GM12878 (cell line): Measurements from ENCODE around the gene RARS2. TPM values are rescaled to one million over a fixed set of nuclear protein-coding genes. Genes with fewer than 3 reads are reported as not detected.

Source experiments
- ATAC-seq: fragments of 200-7000 bp; cut with Tn5 transposase; 3 replicates; pipeline ENCODE4 v1.9.1; 2020; ENCODE audit warnings: mild to moderate bottlenecking, moderate library complexity
- BruUV-seq: library from RNA; stranded (reverse); fragments of 400-500 nt; replicated peaks from 2 replicates; lab custom pipeline; 2021; lab: Mats Ljungman, UMichigan
- CTCF ChIA-PET: fragments of 300-600 bp; sonication (Branson Sonifier 250); formaldehyde crosslinking; extraction: SDS; loops from one replicate; lab custom pipeline; 2021; ENCODE audit warnings: inconsistent platforms; lab: Yijun Ruan, JAX
- POLR2A ChIA-PET: fragments of 350-600 bp; formaldehyde crosslinking; extraction: SDS; loops from one replicate; lab custom pipeline; 2021; ENCODE audit warnings: inconsistent platforms; lab: Charles Lee
- RAD21 ChIA-PET: fragments of 300-600 bp; sonication (Branson Sonifier 250); formaldehyde crosslinking; loops from one replicate; lab custom pipeline; 2023; ENCODE audit warnings: antibody characterized with exemption; ENCODE audit not compliant: unreplicated experiment; lab: Charles Lee
- SMC1A ChIA-PET: fragments of 300-600 bp; sonication (Branson Sonifier 250); formaldehyde crosslinking; loops from one replicate; lab custom pipeline; 2023; ENCODE audit not compliant: unreplicated experiment, uncharacterized antibody; lab: Charles Lee
- DNase-seq: peaks from one replicate; pipeline ENCODE4 v3.0.0-alpha.2; 2011; ENCODE audit warnings: low read depth, low spot score
- FAIRE-seq: peaks from 3 replicates; lab custom pipeline; 2011; peaks lifted over from hg19 to GRCh38; lab: Jason Lieb, UNC
- H2AFZ ChIP-seq: 2 replicates; pipeline ENCODE4 v1.6.0; 2011; ENCODE audit warnings: low read depth, low read length, control low read depth; ENCODE audit not compliant: control insufficient read depth
- H3K27ac ChIP-seq: 2 replicates; pipeline ENCODE4 v1.5.1; 2011; ENCODE audit warnings: control low read depth; ENCODE audit not compliant: control insufficient read depth, insufficient read depth
- H3K27me3 ChIP-seq, 2 experiments: replicated peaks in 1 of 2; 2 replicates each; pipeline versions ENCODE4 v1.6.0 to v1.6.1; 2011; ENCODE audit warnings: low read length in 1 of 2; ENCODE audit not compliant: control insufficient read depth in 2 of 2, insufficient read depth in 2 of 2
- H3K36me3 ChIP-seq, 2 experiments: 2 replicates each; pipeline ENCODE4 v1.5.1; 2011; ENCODE audit warnings: low read length in 1 of 2; ENCODE audit not compliant: control insufficient read depth in 2 of 2, insufficient read depth in 2 of 2
- H3K4me1 ChIP-seq: 2 replicates; pipeline ENCODE4 v1.6.1; 2011; ENCODE audit warnings: mild to moderate bottlenecking, low read length, moderate library complexity, mixed read lengths; ENCODE audit not compliant: control insufficient read depth, insufficient read depth
- H3K4me2 ChIP-seq: 2 replicates; pipeline ENCODE4 v1.6.0; 2011; ENCODE audit warnings: control low read depth; ENCODE audit not compliant: control insufficient read depth, insufficient read depth
- H3K4me3 ChIP-seq: fragments of 200-600 bp; sonication (generic); 2 replicates; pipeline ENCODE4 v1.5.1; 2016
- H3K79me2 ChIP-seq: 2 replicates; pipeline ENCODE4 v1.6.0; 2011; ENCODE audit warnings: low read length; ENCODE audit not compliant: control insufficient read depth, insufficient read depth
- H3K9ac ChIP-seq: 2 replicates; pipeline ENCODE4 v1.8.0; 2011; ENCODE audit warnings: low read length, control low read depth, mixed read lengths; ENCODE audit not compliant: control insufficient read depth, insufficient read depth
- H3K9me3 ChIP-seq: replicated peaks from 3 replicates; pipeline ENCODE4 v1.5.1; 2011; ENCODE audit warnings: mild to moderate bottlenecking, low read length; ENCODE audit not compliant: control insufficient read depth, insufficient read depth
- H4K20me1 ChIP-seq: 2 replicates; pipeline ENCODE4 v1.6.0; 2011; ENCODE audit not compliant: control insufficient read depth, insufficient read depth
- ATF7 ChIP-seq: fragments of 450-650 bp; IDR thresholded peaks from 2 replicates; pipeline ENCODE4 v1.6.1; 2016; ENCODE audit warnings: low read depth, mild to moderate bottlenecking
- BCL11A ChIP-seq: IDR thresholded peaks from 2 replicates; pipeline ENCODE4 v1.6.1; 2011; ENCODE audit warnings: low read depth, low read length
- CEBPB ChIP-seq, 2 experiments: fragments of 150-350 bp in 1 of 2; IDR thresholded peaks; 2 replicates each; pipeline ENCODE4 v1.6.1; 2012 to 2014; ENCODE audit warnings: low read depth in 2 of 2, low read length in 2 of 2, borderline replicate concordance in 1 of 2, inconsistent platforms in 1 of 2
- KLF5 ChIP-seq: fragments of 450-650 bp; IDR thresholded peaks from 2 replicates; pipeline ENCODE4 v1.6.1; 2014; ENCODE audit warnings: mild to moderate bottlenecking; ENCODE audit not compliant: partially characterized antibody
- MEF2A ChIP-seq: IDR thresholded peaks from 2 replicates; pipeline ENCODE4 v1.6.1; 2011; ENCODE audit warnings: low read depth, mild to moderate bottlenecking, low read length, moderate library complexity; ENCODE audit not compliant: insufficient read depth
- PRDM15 ChIP-seq: fragments of 450-650 bp; formaldehyde crosslinking; IDR thresholded peaks from 2 replicates; pipeline ENCODE4 v1.4.0; 2020; ENCODE audit warnings: mild to moderate bottlenecking, moderate library complexity
- RAD51 ChIP-seq: fragments of 450-650 bp; IDR thresholded peaks from 2 replicates; pipeline ENCODE4 v1.6.1; 2016; ENCODE audit warnings: moderate library complexity, mild to moderate bottlenecking, inconsistent platforms
- RUNX3 ChIP-seq: IDR thresholded peaks from 2 replicates; pipeline ENCODE4 v1.6.1; 2012; ENCODE audit warnings: low read length, inconsistent platforms
- TCF12 ChIP-seq: IDR thresholded peaks from 2 replicates; pipeline ENCODE4 v1.6.1; 2011; ENCODE audit warnings: low read depth, mild to moderate bottlenecking, low read length
- YY1 ChIP-seq: IDR thresholded peaks from 2 replicates; pipeline ENCODE4 v1.6.1; 2011; ENCODE audit warnings: low read depth, mild to moderate bottlenecking, low read length
- ZBTB40 ChIP-seq: fragments of 450-650 bp; IDR thresholded peaks from 2 replicates; pipeline ENCODE4 v1.6.1; 2016; ENCODE audit warnings: mild to moderate bottlenecking, moderate library complexity, borderline replicate concordance
- WGBS: methylation state at CpG from one replicate; pipeline ENCODE4 v1.1.6; 2016; ENCODE audit warnings: low lambda C conversion rate; ENCODE audit not compliant: insufficient replicate concordance, insufficient coverage; ENCODE audit errors: missing lambda C conversion rate; 5-methylcytosine and 5-hydroxymethylcytosine counted together
- in situ Hi-C: fragments of 300-500 bp; cut with MboI; formaldehyde crosslinking; loops from 9 replicates; pipeline ENCODE4 v1.14.3; 2018; ENCODE audit warnings: mixed read lengths
- intact Hi-C: fragments of 100-400 bp; cut with micrococcal nuclease; formaldehyde crosslinking; loops from one replicate; pipeline ENCODE4 v1.14.2; 2022; ENCODE audit not compliant: unreplicated experiment
- polyA plus RNA-seq, 11 experiments: library from polyadenylated mRNA; depleted of rRNA in 4 of 11; unstranded in 6 of 11; stranded (reverse) in 5 of 11; fragments of >200 nt; fragmentation: Nextera tagmentation in 4 of 11; fragmentation: Illumina TruSeq in 1 of 11; extraction: Ambion mirVana in 4 of 11; extraction: Trizol in 1 of 11; gene quantifications; 1 replicate in 1 of 11; 2 replicates in 10 of 11; pipeline versions ENCODE4 v1.2.1 to v1.2.3, GENCODE V29; 2011 to 2016; ENCODE audit warnings: inconsistent platforms in 2 of 11, missing spikeins in 2 of 11, low read depth in 1 of 11
- total RNA-seq, 4 experiments: library from RNA; depleted of rRNA in 3 of 4; stranded (reverse); fragments of >200 nt in 3 of 4; fragmentation: Illumina TruSeq in 1 of 4; extraction: Trizol in 1 of 4; gene quantifications; 2 replicates each; pipeline versions ENCODE4 v1.2.1 to v1.2.3, GENCODE V29; 2013 to 2021
- TF ChIP-seq, protein P1 (sequence below): fragments of 450-650 bp; IDR thresholded peaks from 2 replicates; pipeline ENCODE4 v1.6.1; 2014; ENCODE audit warnings: mild to moderate bottlenecking
- TF ChIP-seq, protein P2 (sequence below): fragments of 450-650 bp; IDR thresholded peaks from 2 replicates; pipeline ENCODE4 v1.6.1; 2017; ENCODE audit warnings: mild to moderate bottlenecking

Gene RARS2
- total and polyA plus RNA-seq, 10 of the 15 experiments (the other 5 are each of a cell fraction or from before 2014, with no cell fraction given), result 18.3 to 54.2 (median 36.8) TPM

DNA sequence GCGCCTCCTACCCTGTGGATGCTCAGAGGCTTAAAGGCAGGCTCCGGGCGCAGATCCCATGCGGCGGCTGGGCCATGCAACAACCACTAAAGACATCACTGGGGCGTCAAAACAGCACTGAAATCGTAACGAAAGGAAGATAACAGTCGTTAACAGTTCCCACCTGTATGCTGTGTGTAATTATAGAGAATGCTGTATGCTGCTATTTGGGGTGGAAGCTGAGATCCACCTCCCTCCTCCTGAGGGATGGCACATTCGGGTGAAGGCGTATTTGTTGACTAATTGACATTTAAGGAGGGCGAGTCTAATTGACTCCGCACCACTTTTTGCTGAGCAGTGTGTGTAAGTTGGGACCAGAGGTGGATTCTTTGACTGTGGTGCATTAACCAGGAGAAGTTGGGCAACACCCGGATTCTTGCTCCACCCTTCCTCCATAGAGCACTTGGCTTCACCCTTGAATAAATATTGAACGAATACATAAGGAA is 116.3 kb downstream of the RARS2 start:
- Histone ChIP-seq H4K20me1 (no peaks in the 10 kb centered on the region), H3K27me3 (no peaks in the 10 kb centered on the region), H3K9ac (peak overlapping the region; percentile 75), H2AFZ (peak overlapping the region; percentile 97), H3K36me3 (no peaks in the 10 kb centered on the region; a peak in 1 of 4 replicates), H3K4me1 (no peaks in the 10 kb centered on the region), H3K4me2 (peak overlapping the region; percentile 72), H3K4me3 (peak overlapping the region; percentile 97), H3K9me3 (no peaks in the 10 kb centered on the region), H3K27ac (peak overlapping the region; percentile 72), H3K79me2 (peaks cover 9% of the 10 kb centered on the region)
- in situ Hi-C loops, result no loop called here
- peak; percentile 12 for DNase-seq
- SMC1A ChIA-PET, result interaction anchor here (1.4 to 1.5 kb wide), 2 partner anchors 14 to 358 kb away, joined by 3 to 4 read pairs; no protein-coding TSS in a partner anchor
- CTCF ChIA-PET, result no interaction called here
- no TSS peak for BruUV-seq
- intact Hi-C loops, result loop anchor here (2.0 kb wide), 1 partner anchor 81 kb away; no protein-coding TSS in a partner anchor
- WGBS, result 2% methylated on average over 15 of the region's 15 CpGs
- POLR2A ChIA-PET, result no interaction called here
- RAD21 ChIA-PET, result interaction anchor here (0.7 kb wide), 1 partner anchor 331 kb away, joined by 3 read pairs; no protein-coding TSS in a partner anchor
- no peak for FAIRE-seq
- peak; percentile 84; the same call in 2 of the 3 replicates for ATAC-seq
- TF ChIP-seq ZBTB40 (no peak), KLF5 (peak; percentile 31), CEBPB (IDR thresholded peaks at IDR 0.05; ENCODE audit: borderline replicate concordance in 1 of 2, low read depth in 2 of 2, low read length in 2 of 2) (no peak), BCL11A (no peak), MEF2A (no peak), RUNX3 (no peak; the same call in 1 of the 2 replicates), TCF12 (no peak), PRDM15 (no peak), RAD51 (no peak), ATF7 (peak; percentile 57; the same call in 1 of the 2 replicates), YY1 (no peak)
- TF ChIP-seq, protein P1, sequence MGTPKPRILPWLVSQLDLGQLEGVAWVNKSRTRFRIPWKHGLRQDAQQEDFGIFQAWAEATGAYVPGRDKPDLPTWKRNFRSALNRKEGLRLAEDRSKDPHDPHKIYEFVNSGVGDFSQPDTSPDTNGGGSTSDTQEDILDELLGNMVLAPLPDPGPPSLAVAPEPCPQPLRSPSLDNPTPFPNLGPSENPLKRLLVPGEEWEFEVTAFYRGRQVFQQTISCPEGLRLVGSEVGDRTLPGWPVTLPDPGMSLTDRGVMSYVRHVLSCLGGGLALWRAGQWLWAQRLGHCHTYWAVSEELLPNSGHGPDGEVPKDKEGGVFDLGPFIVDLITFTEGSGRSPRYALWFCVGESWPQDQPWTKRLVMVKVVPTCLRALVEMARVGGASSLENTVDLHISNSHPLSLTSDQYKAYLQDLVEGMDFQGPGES, result no peak
- TF ChIP-seq, protein P2, sequence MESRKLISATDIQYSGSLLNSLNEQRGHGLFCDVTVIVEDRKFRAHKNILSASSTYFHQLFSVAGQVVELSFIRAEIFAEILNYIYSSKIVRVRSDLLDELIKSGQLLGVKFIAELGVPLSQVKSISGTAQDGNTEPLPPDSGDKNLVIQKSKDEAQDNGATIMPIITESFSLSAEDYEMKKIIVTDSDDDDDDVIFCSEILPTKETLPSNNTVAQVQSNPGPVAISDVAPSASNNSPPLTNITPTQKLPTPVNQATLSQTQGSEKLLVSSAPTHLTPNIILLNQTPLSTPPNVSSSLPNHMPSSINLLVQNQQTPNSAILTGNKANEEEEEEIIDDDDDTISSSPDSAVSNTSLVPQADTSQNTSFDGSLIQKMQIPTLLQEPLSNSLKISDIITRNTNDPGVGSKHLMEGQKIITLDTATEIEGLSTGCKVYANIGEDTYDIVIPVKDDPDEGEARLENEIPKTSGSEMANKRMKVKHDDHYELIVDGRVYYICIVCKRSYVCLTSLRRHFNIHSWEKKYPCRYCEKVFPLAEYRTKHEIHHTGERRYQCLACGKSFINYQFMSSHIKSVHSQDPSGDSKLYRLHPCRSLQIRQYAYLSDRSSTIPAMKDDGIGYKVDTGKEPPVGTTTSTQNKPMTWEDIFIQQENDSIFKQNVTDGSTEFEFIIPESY, result no peak
